Upper lobe of right lung (tissue), 1 donor: ENCODE measurements around the gene GRIP1. TPM values are rescaled to one million over a fixed set of nuclear protein-coding genes. Genes with fewer than 3 reads are reported as not detected.

Experiments used
- ATAC-seq: fragments of 200-7000 bp; cut with Tn5 transposase; one replicate; pipeline ENCODE4 v1.9.1; 2020; ENCODE audit warnings: mild to moderate bottlenecking, moderate library complexity
- DNase-seq: peaks from one replicate; pipeline ENCODE4 v3.0.0-alpha.2; 2020
- H3K27ac ChIP-seq: fragments of 200-600 bp; one replicate; pipeline ENCODE4 v1.8.0; 2022
- H3K27me3 ChIP-seq: fragments of 200-600 bp; one replicate; pipeline ENCODE4 v1.8.0; 2022; ENCODE audit warnings: mild to moderate bottlenecking
- H3K36me3 ChIP-seq: fragments of 200-600 bp; one replicate; pipeline ENCODE4 v1.8.0; 2022
- H3K4me1 ChIP-seq: fragments of 200-600 bp; one replicate; pipeline ENCODE4 v1.8.0; 2022
- H3K4me3 ChIP-seq: fragments of 200-600 bp; one replicate; pipeline ENCODE4 v1.8.0; 2022; ENCODE audit warnings: mild to moderate bottlenecking
- H3K9me3 ChIP-seq: fragments of 200-600 bp; one replicate; pipeline ENCODE4 v1.8.0; 2022
- CTCF ChIP-seq: fragments of 200-600 bp; IDR thresholded peaks from one replicate; pipeline ENCODE4 v1.8.0; 2022; ENCODE audit warnings: antibody characterized with exemption
- intact Hi-C: fragments of 100-400 bp; cut with DNase I; formaldehyde crosslinking; loops from one replicate; pipeline ENCODE4 v1.11.0; 2022
- total RNA-seq: library from RNA; stranded (reverse); fragmentation: NEBNext Ultra II Directional; extraction: Animal tissue kit (Norgen Biotek cat#: 25700); gene quantifications from one replicate; pipeline ENCODE4 v1.2.1, GENCODE V29; 2021
- donor health status: DM: no; HTN: yes; CAD: no; lungs with severe emphysema.

The GRIP1 gene
- total RNA-seq, 1 donor from 2014 or later = 5.2 TPM

GRCh38 chr12:66594688-66595087 is 84.2 kb downstream of the GRIP1 start:
- Histone ChIP-seq H3K27me3 (no peaks in the 10 kb centered on the region), H3K36me3 (no peaks in the 10 kb centered on the region), H3K4me1 (no peaks in the 10 kb centered on the region), H3K4me3 (no peak overlapping the region), H3K9me3 (no peaks in the 10 kb centered on the region), H3K27ac (no peak overlapping the region)
- no peak for ATAC-seq
- no peak for TF ChIP-seq CTCF
- intact Hi-C loops = no loop called here
- no peak for DNase-seq

- no peak for TF ChIP-seq CTCF
- DNase-seq (no peak), ATAC-seq (no peak)
- H3K9me3 ChIP-seq = no peaks in the 10 kb centered on the region
- H3K4me1 ChIP-seq = no peaks in the 10 kb centered on the region
- no peaks in the 10 kb centered on the region for H3K27me3 ChIP-seq
- no peak overlapping the region for H3K27ac ChIP-seq
- H3K36me3 ChIP-seq = no peaks in the 10 kb centered on the region
- intact Hi-C loops = no loop called here
- H3K4me3 ChIP-seq = no peak overlapping the region
Measured at GRCh38 chr12:66590275-66590985, 88.4 kb downstream of the GRIP1 start.

DNA sequence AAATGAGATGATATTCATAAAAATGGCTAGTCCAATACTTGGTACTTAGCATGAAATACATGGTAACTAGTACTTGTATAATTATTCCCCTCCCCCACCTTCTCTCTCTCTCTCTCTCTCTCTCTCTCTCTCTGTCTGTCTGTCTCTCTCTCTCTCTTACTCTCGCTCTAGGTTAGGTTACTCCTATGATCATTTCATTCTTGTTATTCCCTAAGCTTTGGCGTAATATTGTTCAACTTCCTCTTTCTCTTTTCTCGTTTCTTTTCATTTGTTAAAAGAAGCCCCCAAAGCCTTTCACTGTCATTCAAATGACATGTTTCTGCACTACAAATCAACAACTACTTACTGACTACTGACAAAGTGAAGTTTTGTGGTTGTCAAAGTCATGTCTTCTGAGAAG is 89.8 kb downstream of the GRIP1 start:
- H3K27ac ChIP-seq = no peak overlapping the region
- no peaks in the 10 kb centered on the region for H3K9me3 ChIP-seq
- intact Hi-C loops = no loop called here
- no peaks in the 10 kb centered on the region for H3K27me3 ChIP-seq
- no peaks in the 10 kb centered on the region for H3K4me1 ChIP-seq
- H3K4me3 ChIP-seq = no peak overlapping the region
- ATAC-seq (no peak), DNase-seq (no peak)
- no peaks in the 10 kb centered on the region for H3K36me3 ChIP-seq
- TF ChIP-seq CTCF = no peak

- DNase-seq (no peak), ATAC-seq (no peak)
- Histone ChIP-seq H3K27me3 (no peaks in the 10 kb centered on the region), H3K4me1 (no peaks in the 10 kb centered on the region), H3K4me3 (no peak overlapping the region), H3K36me3 (no peaks in the 10 kb centered on the region), H3K27ac (no peak overlapping the region), H3K9me3 (no peaks in the 10 kb centered on the region)
- intact Hi-C loops = no loop called here
- no peak for TF ChIP-seq CTCF
Measured at GRCh38 chr12:66587912-66588311, 91.0 kb downstream of the GRIP1 start.

DNA sequence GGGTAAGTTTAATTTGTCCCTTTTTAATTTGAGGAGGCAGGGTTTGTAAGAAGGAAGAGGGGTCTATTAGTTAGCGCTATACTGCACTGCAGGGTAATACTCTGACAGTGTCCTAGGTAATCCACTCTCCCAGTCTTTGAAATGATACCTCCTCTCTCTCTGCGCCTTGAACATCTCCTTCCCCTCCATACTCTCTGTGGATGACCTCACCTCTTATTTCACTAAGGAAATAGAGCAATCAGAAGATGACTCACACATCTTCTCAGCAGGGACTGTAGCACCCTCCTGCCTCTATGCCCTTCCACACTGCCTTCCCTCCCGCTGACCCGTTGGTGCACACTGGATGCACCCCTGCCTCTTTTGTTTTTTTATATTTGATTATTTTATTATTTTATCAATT is 94.2 kb downstream of the GRIP1 start:
- no peak for ATAC-seq
- TF ChIP-seq CTCF = no peak

GRCh38 chr12:66573605-66574004 is 105.3 kb downstream of the GRIP1 start:
- Histone ChIP-seq H3K27ac (no peak overlapping the region), H3K4me1 (no peaks in the 10 kb centered on the region), H3K27me3 (no peaks in the 10 kb centered on the region), H3K9me3 (no peaks in the 10 kb centered on the region), H3K4me3 (no peak overlapping the region), H3K36me3 (no peaks in the 10 kb centered on the region)
- ATAC-seq = no peak
- DNase-seq = no peak
- intact Hi-C loops = no loop called here
- no peak for TF ChIP-seq CTCF

More for the DNA sequence above, 94.2 kb downstream of the GRIP1 start:
- no peaks in the 10 kb centered on the region for H3K36me3 ChIP-seq
- H3K4me1 ChIP-seq = no peaks in the 10 kb centered on the region
- H3K27ac ChIP-seq = no peak overlapping the region
- H3K4me3 ChIP-seq = no peak overlapping the region
- no peaks in the 10 kb centered on the region for H3K27me3 ChIP-seq
- intact Hi-C loops = no loop called here
- no peak for DNase-seq
- H3K9me3 ChIP-seq = no peaks in the 10 kb centered on the region
